K562 (cell line): ENCODE results near the gene PARD3B. TPM values are rescaled to one million over a fixed set of nuclear protein-coding genes. Genes with fewer than 3 reads are reported as not detected.

Experiments
- ATAC-seq: fragments of 200-7000 bp; cut with Tn5 transposase; 3 replicates; pipeline ENCODE4 v1.9.1; 2020; ENCODE audit warnings: moderate library complexity
- BruUV-seq: library from RNA; stranded (reverse); fragments of 400-500 nt; replicated peaks from 2 replicates; lab custom pipeline; 2021; lab: Mats Ljungman, UMichigan
- CTCF ChIA-PET: fragments of 300-600 bp; formaldehyde crosslinking; extraction: SDS; loops from one replicate; lab custom pipeline; 2021; ENCODE audit warnings: low intra/inter-chr PET ratio; lab: Yijun Ruan, JAX
- POLR2A ChIA-PET: fragments of 300-600, 350-650 bp; sonication (Branson Sonifier 250); formaldehyde crosslinking; extraction: SDS; loops from one replicate; lab custom pipeline; 2021; ENCODE audit warnings: antibody characterized with exemption, inconsistent platforms; lab: Yijun Ruan, JAX
- DNase-seq, 4 experiments: peaks; one replicate each; pipeline versions ENCODE4 v3.0.0 to v3.0.0-alpha.2; 2011 to 2018; ENCODE audit warnings: low spot score in 3 of 4, mixed read lengths in 3 of 4; ENCODE audit errors: extremely low read depth in 1 of 4
- FAIRE-seq: peaks from 2 replicates; lab custom pipeline; 2011; peaks lifted over from hg19 to GRCh38; lab: Jason Lieb, UNC
- H2AFZ ChIP-seq: 2 replicates; pipeline ENCODE4 v1.6.0; 2011; ENCODE audit warnings: low read depth, low read length, control low read depth, inconsistent platforms
- H3K27ac ChIP-seq: fragments of 200-600 bp; 3 replicates; pipeline ENCODE4 v1.8.0; 2011; ENCODE audit warnings: low read depth, mild to moderate bottlenecking, control low read depth, inconsistent platforms, low read length, moderate library complexity, mixed read lengths; ENCODE audit errors: extremely low read depth
- H3K27me3 ChIP-seq, 2 experiments: fragments of 300-600 bp in 1 of 2; 2 replicates in 1 of 2; 3 replicates in 1 of 2; pipeline versions ENCODE4 v1.6.0 to v1.8.0; 2011; ENCODE audit warnings: inconsistent platforms in 2 of 2, low read length in 2 of 2, mild to moderate bottlenecking in 1 of 2, mixed read lengths in 1 of 2, moderate library complexity in 1 of 2; ENCODE audit not compliant: control insufficient read depth in 2 of 2, insufficient read depth in 2 of 2
- H3K36me3 ChIP-seq: fragments of 300-600 bp; 3 replicates; pipeline ENCODE4 v1.8.0; 2011; ENCODE audit warnings: mild to moderate bottlenecking, low read length, inconsistent platforms; ENCODE audit not compliant: control insufficient read depth, insufficient read depth
- H3K4me1 ChIP-seq, 2 experiments: fragments of 200-600 bp in 1 of 2; replicated peaks in 1 of 2; 2 replicates in 1 of 2; 3 replicates in 1 of 2; pipeline versions ENCODE4 v1.5.1 to v1.8.0; 2011; ENCODE audit warnings: inconsistent platforms in 2 of 2, low read length in 2 of 2, mild to moderate bottlenecking in 1 of 2, mixed read lengths in 1 of 2, moderate library complexity in 1 of 2; ENCODE audit not compliant: control insufficient read depth in 2 of 2, insufficient read depth in 2 of 2
- H3K4me2 ChIP-seq: 2 replicates; pipeline ENCODE4 v1.6.1; 2011; ENCODE audit warnings: low read length, control low read depth, inconsistent platforms, mixed read lengths; ENCODE audit not compliant: insufficient read depth
- H3K4me3 ChIP-seq: fragments of 200-600 bp; sonication (generic), shearing (Covaris generic); 2 replicates; pipeline ENCODE4 v1.5.1; 2016; ENCODE audit warnings: control low read depth, inconsistent platforms
- H3K79me2 ChIP-seq: fragments of 200-600 bp; 3 replicates; pipeline ENCODE4 v1.8.0; 2011; ENCODE audit warnings: low read length, inconsistent platforms; ENCODE audit not compliant: control insufficient read depth, insufficient read depth
- H3K9ac ChIP-seq, 2 experiments: 2 replicates each; pipeline versions ENCODE4 v1.6.0 to v1.6.1; 2011; ENCODE audit warnings: low read depth in 2 of 2, low read length in 2 of 2, control low read depth in 1 of 2, inconsistent platforms in 1 of 2, mild to moderate bottlenecking in 1 of 2, mixed read lengths in 1 of 2; ENCODE audit not compliant: insufficient read depth in 1 of 2
- H3K9me1 ChIP-seq: one replicate; pipeline ENCODE4 v1.6.0; 2011; ENCODE audit warnings: inconsistent platforms, mild to moderate bottlenecking, low read length, moderate library complexity; ENCODE audit not compliant: control insufficient read depth, insufficient read depth
- H3K9me3 ChIP-seq: replicated peaks from 2 replicates; pipeline ENCODE4 v1.5.1; 2011; ENCODE audit warnings: low read depth, low read length, inconsistent platforms; ENCODE audit not compliant: control insufficient read depth, insufficient read depth
- H4K20me1 ChIP-seq: replicated peaks from 2 replicates; pipeline ENCODE4 v1.6.1; 2011; ENCODE audit warnings: low read length, inconsistent platforms, mixed read lengths; ENCODE audit not compliant: control insufficient read depth, insufficient read depth
- ARID1B ChIP-seq: fragments of 450-650 bp; IDR thresholded peaks from 2 replicates; pipeline ENCODE4 v1.6.1; 2016; ENCODE audit warnings: antibody characterized with exemption, mild to moderate bottlenecking, inconsistent platforms
- CBFA2T2 ChIP-seq: fragments of 450-650 bp; conservative IDR thresholded peaks from 2 replicates; pipeline ENCODE4 v1.6.1; 2017; ENCODE audit warnings: mild to moderate bottlenecking
- CBFA2T3 ChIP-seq: fragments of 450-650 bp; IDR thresholded peaks from 2 replicates; pipeline ENCODE4 v1.6.1; 2017
- DPF2 ChIP-seq: fragments of 450-650 bp; IDR thresholded peaks from 2 replicates; pipeline ENCODE4 v1.6.1; 2016
- EP300 ChIP-seq: IDR thresholded peaks from 2 replicates; pipeline ENCODE4 v1.6.1; 2012; ENCODE audit warnings: low read length, improper control_type of control experiment
- FOXA3 ChIP-seq, 2 experiments: fragments of 450-650 bp in 1 of 2; sonication (generic) in 1 of 2; formaldehyde crosslinking; IDR thresholded peaks in 1 of 2; conservative IDR thresholded peaks in 1 of 2; 2 replicates each; pipeline versions ENCODE4 v1.4.0 to v1.8.0; 2020 to 2022; ENCODE audit warnings: mild to moderate bottlenecking in 2 of 2, missing genetic modification reagents in 1 of 2
- MAZ ChIP-seq, 2 experiments: fragments of 450-650 bp in 1 of 2; sonication (generic) in 1 of 2; formaldehyde crosslinking; IDR thresholded peaks in 1 of 2; conservative IDR thresholded peaks in 1 of 2; 2 replicates each; pipeline versions ENCODE4 v1.4.0 to v1.5.0; 2020; ENCODE audit warnings: mild to moderate bottlenecking in 1 of 2, missing genetic modification reagents in 1 of 2
- MEIS2 ChIP-seq: fragments of 450-650 bp; IDR thresholded peaks from 2 replicates; pipeline ENCODE4 v1.6.1; 2014; ENCODE audit warnings: mild to moderate bottlenecking; ENCODE audit not compliant: partially characterized antibody
- MTA2 ChIP-seq: fragments of 450-650 bp; IDR thresholded peaks from 2 replicates; pipeline ENCODE4 v1.6.1; 2016; ENCODE audit warnings: low read depth
- NCOR1 ChIP-seq: fragments of 450-650 bp; IDR thresholded peaks from 2 replicates; pipeline ENCODE4 v1.6.1; 2016; ENCODE audit warnings: mild to moderate bottlenecking, moderate library complexity
- SOX6 ChIP-seq: fragments of 450-650 bp; IDR thresholded peaks from 2 replicates; pipeline ENCODE4 v1.6.1; 2014; ENCODE audit warnings: mild to moderate bottlenecking
- STAT5A ChIP-seq: IDR thresholded peaks from 2 replicates; pipeline ENCODE4 v1.6.1; 2012; ENCODE audit warnings: low read length, inconsistent platforms, borderline replicate concordance
- TAL1 ChIP-seq: fragments of 450-650 bp; IDR thresholded peaks from 2 replicates; pipeline ENCODE4 v1.6.1; 2016; ENCODE audit warnings: mild to moderate bottlenecking
- TARDBP ChIP-seq: fragments of 450-650 bp; IDR thresholded peaks from 2 replicates; pipeline ENCODE4 v1.6.1; 2016
- TCF3 ChIP-seq: sonication (generic); formaldehyde crosslinking; IDR thresholded peaks from 2 replicates; pipeline ENCODE4 v1.4.0; 2020; ENCODE audit warnings: mild to moderate bottlenecking, missing genetic modification reagents
- TEAD4 ChIP-seq, 2 experiments: sonication (generic) in 1 of 2; formaldehyde crosslinking in 1 of 2; IDR thresholded peaks; 2 replicates each; pipeline versions ENCODE4 v1.6.1 to v1.8.0; 2012 to 2022; ENCODE audit warnings: borderline replicate concordance in 1 of 2, inconsistent platforms in 1 of 2, low read length in 1 of 2, mild to moderate bottlenecking in 1 of 2, missing genetic modification reagents in 1 of 2
- ZNF717 ChIP-seq: fragments of 250-450 bp; sonication (Bioruptor Pico); IDR thresholded peaks from 2 replicates; pipeline ENCODE4 v1.5.0; 2021
- ZNF785 ChIP-seq: fragments of 250-450 bp; sonication (Bioruptor Pico); IDR thresholded peaks from 2 replicates; pipeline ENCODE4 v1.4.0; 2020; ENCODE audit warnings: mild to moderate bottlenecking
- WGBS: fragments of 100-300 bp; shearing (Covaris generic); methylation state at CpG from one replicate; pipeline ENCODE4 v1.1.6; 2016; ENCODE audit warnings: low coverage, mixed read lengths; ENCODE audit not compliant: insufficient coverage; ENCODE audit errors: missing lambda C conversion rate; 5-methylcytosine and 5-hydroxymethylcytosine counted together
- in situ Hi-C: fragments of 300-500 bp; cut with MboI; formaldehyde crosslinking; loops from 4 replicates; pipeline ENCODE4 v1.15.0; 2018; ENCODE audit warnings: inconsistent platforms, mixed read lengths
- intact Hi-C: fragments of 100-400 bp; cut with micrococcal nuclease; formaldehyde crosslinking; loops from 2 replicates; pipeline ENCODE4 v1.14.2; 2022
- polyA plus RNA-seq, 8 experiments: library from polyadenylated mRNA; depleted of rRNA in 4 of 8; stranded (reverse) in 5 of 8; unstranded in 3 of 8; fragments of >200 nt; fragmentation: Nextera tagmentation in 2 of 8; fragmentation: Illumina TruSeq in 1 of 8; extraction: Ambion mirVana in 2 of 8; extraction: Trizol in 1 of 8; gene quantifications; 2 replicates each; pipeline versions ENCODE4 v1.2.1 to v1.2.3, GENCODE V29; 2011 to 2014; ENCODE audit warnings: inconsistent platforms in 1 of 8, missing spikeins in 1 of 8
- total RNA-seq, 7 experiments: library from RNA; depleted of rRNA in 6 of 7; stranded (reverse); fragments of >200 nt in 6 of 7; fragmentation: Illumina TruSeq in 2 of 7; extraction: Trizol in 2 of 7; gene quantifications; 2 replicates each; pipeline versions ENCODE4 v1.2.1 to v1.2.3, GENCODE V29; 2011 to 2021; ENCODE audit warnings: low replicate concordance in 1 of 7
- TF ChIP-seq, protein P1 (sequence below): fragments of 450-650 bp; IDR thresholded peaks from 2 replicates; pipeline ENCODE4 v1.6.1; 2016
- TF ChIP-seq, protein P2 (sequence below): sonication (generic); formaldehyde crosslinking; IDR thresholded peaks from 2 replicates; pipeline ENCODE4 v1.5.0; 2020; ENCODE audit warnings: missing genetic modification reagents
- TF ChIP-seq, protein P3 (sequence below): IDR thresholded peaks from 2 replicates; pipeline ENCODE4 v1.6.1; 2012; ENCODE audit warnings: low read depth, low read length, improper control_type of control experiment, borderline replicate concordance

PARD3B gene
- total and polyA plus RNA-seq, 9 of the 15 experiments (the other 6 are each of a cell fraction or from before 2014, with no cell fraction given): 0.15 to 3.0 (median 1.1) TPM

DNA sequence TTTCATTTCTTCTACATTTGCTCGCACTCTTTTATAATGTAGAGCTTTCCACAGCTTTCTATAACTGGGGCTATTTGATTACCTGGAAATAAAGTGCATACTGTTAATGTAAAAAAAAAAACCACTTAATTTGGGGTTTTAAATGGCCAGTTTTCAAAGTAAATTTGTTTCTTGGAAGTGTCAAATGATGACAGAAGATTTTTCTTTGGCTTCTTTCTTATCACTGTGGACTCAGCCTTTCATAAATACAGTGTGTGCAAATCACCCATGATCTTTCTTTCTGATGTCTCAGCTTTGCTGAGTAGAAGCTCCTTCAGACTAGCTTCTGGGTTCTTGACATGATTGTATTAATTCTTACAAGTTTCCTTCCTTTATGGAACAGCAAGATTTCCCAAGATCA is 525.6 kb downstream of the PARD3B start:
- 0% methylated on average over 1 of the region's 1 CpG for WGBS
- H3K27me3 ChIP-seq: no peaks in the 10 kb centered on the region
- no peak overlapping the region for H3K4me3 ChIP-seq
- BruUV-seq: no TSS peak
- ATAC-seq (peak; percentile 67; the same call in 2 of the 3 replicates), FAIRE-seq (no peak), DNase-seq (peak in 2 of 4 experiments; percentile 9 to 48)
- no peaks in the 10 kb centered on the region for H3K9me1 ChIP-seq
- H3K79me2 ChIP-seq: no peaks in the 10 kb centered on the region
- in situ Hi-C loops (no loop called here), intact Hi-C loops (no loop called here)
- POLR2A ChIA-PET: no interaction called here
- H3K9ac ChIP-seq: no peak overlapping the region
- H3K4me2 ChIP-seq: no peak overlapping the region; the same call in 1 of the 2 replicates
- H4K20me1 ChIP-seq: no peaks in the 10 kb centered on the region
- no peaks in the 10 kb centered on the region for H3K9me3 ChIP-seq
- peak overlapping the region; percentile 50; the same call in 1 of the 3 replicates for H3K27ac ChIP-seq
- H2AFZ ChIP-seq: no peak overlapping the region
- H3K4me1 ChIP-seq: peaks cover 0 to 3% of the 10 kb centered on the region in 2 experiments; a peak in 2 of 5 replicates
- no peaks in the 10 kb centered on the region for H3K36me3 ChIP-seq
- CTCF ChIA-PET: no interaction called here
- peak; percentile 87 for TF ChIP-seq MEIS2
- 0 out of 2 replicates have a peak, but pooled peaks have one; percentile 7 for TF ChIP-seq SOX6
- peak; percentile 70 for TF ChIP-seq CBFA2T3
- TF ChIP-seq STAT5A: peak; percentile 48
- TF ChIP-seq ZNF717 (CRISPR knock-in tag): no peak
- TF ChIP-seq EP300: peak; percentile 69; the same call in 1 of the 2 replicates
- TF ChIP-seq CBFA2T2: peak; percentile 42; the same call in 1 of the 2 replicates
- TF ChIP-seq TCF3 (CRISPR knock-in tag): peak; percentile 24; the same call in 1 of the 2 replicates
- TF ChIP-seq NCOR1: 0 out of 2 replicates have a peak, but pooled peaks have one; percentile 33
- no peak for TF ChIP-seq ZNF785
- TF ChIP-seq TEAD4 (IDR thresholded peaks at IDR 0.05; ENCODE audit: low read length): peak; percentile 65; the same call in 1 of the 2 replicates
- TF ChIP-seq TEAD4 (CRISPR knock-in tag; IDR thresholded peaks at IDR 0.05; ENCODE audit: borderline replicate concordance): no peak
- TF ChIP-seq MTA2: 0 out of 2 replicates have a peak, but pooled peaks have one; percentile 8
- TF ChIP-seq, protein P1, sequence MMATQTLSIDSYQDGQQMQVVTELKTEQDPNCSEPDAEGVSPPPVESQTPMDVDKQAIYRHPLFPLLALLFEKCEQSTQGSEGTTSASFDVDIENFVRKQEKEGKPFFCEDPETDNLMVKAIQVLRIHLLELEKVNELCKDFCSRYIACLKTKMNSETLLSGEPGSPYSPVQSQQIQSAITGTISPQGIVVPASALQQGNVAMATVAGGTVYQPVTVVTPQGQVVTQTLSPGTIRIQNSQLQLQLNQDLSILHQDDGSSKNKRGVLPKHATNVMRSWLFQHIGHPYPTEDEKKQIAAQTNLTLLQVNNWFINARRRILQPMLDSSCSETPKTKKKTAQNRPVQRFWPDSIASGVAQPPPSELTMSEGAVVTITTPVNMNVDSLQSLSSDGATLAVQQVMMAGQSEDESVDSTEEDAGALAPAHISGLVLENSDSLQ: peak; percentile 21; the same call in 1 of the 2 replicates
- TF ChIP-seq ARID1B: peak; percentile 82
- TF ChIP-seq FOXA3 (CRISPR knock-in tag; conservative IDR thresholded peaks at IDR 0.05 in 1 of 2, IDR thresholded peaks at IDR 0.05 in 1 of 2): peak in 1 of 2 experiments; percentile 84; a peak in 2 of 4 replicates
- no peak for TF ChIP-seq TARDBP
- TF ChIP-seq, protein P2, sequence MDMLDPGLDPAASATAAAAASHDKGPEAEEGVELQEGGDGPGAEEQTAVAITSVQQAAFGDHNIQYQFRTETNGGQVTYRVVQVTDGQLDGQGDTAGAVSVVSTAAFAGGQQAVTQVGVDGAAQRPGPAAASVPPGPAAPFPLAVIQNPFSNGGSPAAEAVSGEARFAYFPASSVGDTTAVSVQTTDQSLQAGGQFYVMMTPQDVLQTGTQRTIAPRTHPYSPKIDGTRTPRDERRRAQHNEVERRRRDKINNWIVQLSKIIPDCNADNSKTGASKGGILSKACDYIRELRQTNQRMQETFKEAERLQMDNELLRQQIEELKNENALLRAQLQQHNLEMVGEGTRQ: no peak
- TF ChIP-seq TAL1: peak; percentile 64
- TF ChIP-seq DPF2: peak; percentile 64; the same call in 1 of the 2 replicates
- no peak for TF ChIP-seq MAZ (CRISPR knock-in tag; conservative IDR thresholded peaks at IDR 0.05 in 1 of 2, IDR thresholded peaks at IDR 0.05 in 1 of 2)
- TF ChIP-seq, protein P3, sequence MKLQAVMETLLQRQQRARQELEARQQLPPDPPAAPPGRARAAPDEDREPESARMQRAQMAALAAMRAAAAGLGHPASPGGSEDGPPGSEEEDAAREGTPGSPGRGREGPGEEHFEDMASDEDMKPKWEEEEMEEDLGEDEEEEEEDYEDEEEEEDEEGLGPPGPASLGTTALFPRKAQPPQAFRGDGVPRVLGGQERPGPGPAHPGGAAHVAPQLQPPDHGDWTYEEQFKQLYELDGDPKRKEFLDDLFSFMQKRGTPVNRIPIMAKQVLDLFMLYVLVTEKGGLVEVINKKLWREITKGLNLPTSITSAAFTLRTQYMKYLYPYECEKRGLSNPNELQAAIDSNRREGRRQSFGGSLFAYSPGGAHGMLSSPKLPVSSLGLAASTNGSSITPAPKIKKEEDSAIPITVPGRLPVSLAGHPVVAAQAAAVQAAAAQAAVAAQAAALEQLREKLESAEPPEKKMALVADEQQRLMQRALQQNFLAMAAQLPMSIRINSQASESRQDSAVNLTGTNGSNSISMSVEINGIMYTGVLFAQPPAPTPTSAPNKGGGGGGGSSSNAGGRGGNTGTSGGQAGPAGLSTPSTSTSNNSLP: peak; percentile 77; the same call in 1 of the 2 replicates
